WTC11 (cell line): ENCODE data around the gene GLCCI1.

Experiments
- ARID4B ChIP-seq: sonication (generic); formaldehyde crosslinking; IDR thresholded peaks from 2 replicates; pipeline ENCODE4 v1.8.0; 2023; ENCODE audit warnings: missing genetic modification reagents, mild to moderate bottlenecking, borderline replicate concordance
- CBFB ChIP-seq: sonication (generic); formaldehyde crosslinking; IDR thresholded peaks from 2 replicates; pipeline ENCODE4 v1.8.1; 2022; ENCODE audit warnings: mild to moderate bottlenecking, low read depth, missing genetic modification reagents
- CREM ChIP-seq: sonication (generic); formaldehyde crosslinking; IDR thresholded peaks from 2 replicates; pipeline ENCODE4 v1.8.1; 2022; ENCODE audit warnings: mild to moderate bottlenecking, missing genetic modification reagents, moderate library complexity
- ELF4 ChIP-seq: sonication (generic); formaldehyde crosslinking; IDR thresholded peaks from 2 replicates; pipeline ENCODE4 v1.8.1; 2022; ENCODE audit warnings: low read depth, mild to moderate bottlenecking, moderate library complexity, missing genetic modification reagents
- EMX1 ChIP-seq: fragments of 250-450 bp; sonication (Bioruptor Pico); IDR thresholded peaks from 2 replicates; pipeline ENCODE4 v1.8.0; 2021; ENCODE audit warnings: mild to moderate bottlenecking
- MYBL2 ChIP-seq: sonication (generic); formaldehyde crosslinking; IDR thresholded peaks from 2 replicates; pipeline ENCODE4 v1.8.1; 2023; ENCODE audit warnings: mild to moderate bottlenecking, moderate library complexity, missing genetic modification reagents
- SMAD4 ChIP-seq: sonication (generic); formaldehyde crosslinking; IDR thresholded peaks from 2 replicates; pipeline ENCODE4 v1.8.0; 2022; ENCODE audit warnings: mild to moderate bottlenecking, missing genetic modification reagents
- SP1 ChIP-seq: sonication (generic); formaldehyde crosslinking; conservative IDR thresholded peaks from 2 replicates; pipeline ENCODE4 v1.8.1; 2022; ENCODE audit warnings: missing genetic modification reagents
- ZBTB21 ChIP-seq: sonication (generic); formaldehyde crosslinking; IDR thresholded peaks from 2 replicates; pipeline ENCODE4 v1.8.1; 2023; ENCODE audit warnings: mild to moderate bottlenecking, missing genetic modification reagents, borderline replicate concordance
- ZNF263 ChIP-seq: sonication (generic); formaldehyde crosslinking; IDR thresholded peaks from 2 replicates; pipeline ENCODE4 v1.8.1; 2022; ENCODE audit warnings: low read depth, mild to moderate bottlenecking, moderate library complexity, missing genetic modification reagents
- ZNF512 ChIP-seq: sonication (generic); formaldehyde crosslinking; IDR thresholded peaks from 2 replicates; pipeline ENCODE4 v1.8.1; 2022; ENCODE audit warnings: missing genetic modification reagents, borderline replicate concordance
- TF ChIP-seq, protein P1 (sequence below): fragments of 200-600 bp; IDR thresholded peaks from 2 replicates; pipeline ENCODE4 v1.8.0; 2022; ENCODE audit warnings: antibody characterized with exemption
- TF ChIP-seq, protein P2 (sequence below): sonication (generic); formaldehyde crosslinking; IDR thresholded peaks from 2 replicates; pipeline ENCODE4 v1.8.1; 2022; ENCODE audit warnings: mild to moderate bottlenecking, missing genetic modification reagents, moderate library complexity, borderline replicate concordance
- TF ChIP-seq, protein P3 (sequence below): sonication (generic); formaldehyde crosslinking; IDR thresholded peaks from 2 replicates; pipeline ENCODE4 v1.8.1; 2023; ENCODE audit warnings: mild to moderate bottlenecking, moderate library complexity, missing genetic modification reagents

DNA sequence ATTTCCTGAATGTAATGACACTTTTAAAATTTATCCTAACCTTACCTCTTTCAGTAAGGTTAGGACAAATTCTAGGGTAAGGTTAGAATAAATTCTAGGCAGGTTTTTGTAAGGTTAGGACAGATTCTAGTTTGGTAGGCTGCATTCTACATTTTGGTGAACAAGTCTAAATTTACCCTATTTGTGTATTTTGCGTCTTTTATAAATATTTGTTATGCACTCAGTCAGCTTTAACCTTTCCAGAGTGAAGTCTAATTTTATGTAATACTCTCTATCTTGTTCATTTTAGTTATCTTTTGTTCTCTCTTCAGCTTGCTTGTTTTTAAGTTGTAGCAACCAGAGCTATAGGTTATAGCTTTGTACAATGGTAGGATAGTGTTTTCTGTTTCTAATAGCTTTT, 54.0 kb downstream of the GLCCI1 start:
- TF ChIP-seq, protein P1, sequence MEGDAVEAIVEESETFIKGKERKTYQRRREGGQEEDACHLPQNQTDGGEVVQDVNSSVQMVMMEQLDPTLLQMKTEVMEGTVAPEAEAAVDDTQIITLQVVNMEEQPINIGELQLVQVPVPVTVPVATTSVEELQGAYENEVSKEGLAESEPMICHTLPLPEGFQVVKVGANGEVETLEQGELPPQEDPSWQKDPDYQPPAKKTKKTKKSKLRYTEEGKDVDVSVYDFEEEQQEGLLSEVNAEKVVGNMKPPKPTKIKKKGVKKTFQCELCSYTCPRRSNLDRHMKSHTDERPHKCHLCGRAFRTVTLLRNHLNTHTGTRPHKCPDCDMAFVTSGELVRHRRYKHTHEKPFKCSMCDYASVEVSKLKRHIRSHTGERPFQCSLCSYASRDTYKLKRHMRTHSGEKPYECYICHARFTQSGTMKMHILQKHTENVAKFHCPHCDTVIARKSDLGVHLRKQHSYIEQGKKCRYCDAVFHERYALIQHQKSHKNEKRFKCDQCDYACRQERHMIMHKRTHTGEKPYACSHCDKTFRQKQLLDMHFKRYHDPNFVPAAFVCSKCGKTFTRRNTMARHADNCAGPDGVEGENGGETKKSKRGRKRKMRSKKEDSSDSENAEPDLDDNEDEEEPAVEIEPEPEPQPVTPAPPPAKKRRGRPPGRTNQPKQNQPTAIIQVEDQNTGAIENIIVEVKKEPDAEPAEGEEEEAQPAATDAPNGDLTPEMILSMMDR, result no peak
- TF ChIP-seq EMX1, result no peak
- TF ChIP-seq, protein P2, sequence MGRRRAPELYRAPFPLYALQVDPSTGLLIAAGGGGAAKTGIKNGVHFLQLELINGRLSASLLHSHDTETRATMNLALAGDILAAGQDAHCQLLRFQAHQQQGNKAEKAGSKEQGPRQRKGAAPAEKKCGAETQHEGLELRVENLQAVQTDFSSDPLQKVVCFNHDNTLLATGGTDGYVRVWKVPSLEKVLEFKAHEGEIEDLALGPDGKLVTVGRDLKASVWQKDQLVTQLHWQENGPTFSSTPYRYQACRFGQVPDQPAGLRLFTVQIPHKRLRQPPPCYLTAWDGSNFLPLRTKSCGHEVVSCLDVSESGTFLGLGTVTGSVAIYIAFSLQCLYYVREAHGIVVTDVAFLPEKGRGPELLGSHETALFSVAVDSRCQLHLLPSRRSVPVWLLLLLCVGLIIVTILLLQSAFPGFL (CRISPR knock-in tag), result no peak
- no peak for TF ChIP-seq ZNF512
- TF ChIP-seq SP1, result no peak
- TF ChIP-seq CBFB, result no peak
- no peak for TF ChIP-seq MYBL2 (CRISPR knock-in tag)
- no peak for TF ChIP-seq ELF4 (CRISPR knock-in tag)
- TF ChIP-seq, protein P3, sequence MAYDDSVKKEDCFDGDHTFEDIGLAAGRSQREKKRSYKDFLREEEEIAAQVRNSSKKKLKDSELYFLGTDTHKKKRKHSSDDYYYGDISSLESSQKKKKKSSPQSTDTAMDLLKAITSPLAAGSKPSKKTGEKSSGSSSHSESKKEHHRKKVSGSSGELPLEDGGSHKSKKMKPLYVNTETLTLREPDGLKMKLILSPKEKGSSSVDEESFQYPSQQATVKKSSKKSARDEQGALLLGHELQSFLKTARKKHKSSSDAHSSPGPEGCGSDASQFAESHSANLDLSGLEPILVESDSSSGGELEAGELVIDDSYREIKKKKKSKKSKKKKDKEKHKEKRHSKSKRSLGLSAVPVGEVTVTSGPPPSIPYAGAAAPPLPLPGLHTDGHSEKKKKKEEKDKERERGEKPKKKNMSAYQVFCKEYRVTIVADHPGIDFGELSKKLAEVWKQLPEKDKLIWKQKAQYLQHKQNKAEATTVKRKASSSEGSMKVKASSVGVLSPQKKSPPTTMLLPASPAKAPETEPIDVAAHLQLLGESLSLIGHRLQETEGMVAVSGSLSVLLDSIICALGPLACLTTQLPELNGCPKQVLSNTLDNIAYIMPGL (CRISPR knock-in tag), result no peak
- no peak for TF ChIP-seq ZNF263
- no peak for TF ChIP-seq ARID4B (CRISPR knock-in tag)
- no peak for TF ChIP-seq ZBTB21 (CRISPR knock-in tag)
- TF ChIP-seq SMAD4 (CRISPR knock-in tag), result no peak
- no peak for TF ChIP-seq CREM (CRISPR knock-in tag)
